HG03460 (cell line): Measurements from ENCODE around the gene TRABD2A.

Experiments
- ATAC-seq: cut with Tn5 transposase; IDR thresholded peaks from one replicate; pipeline ENCODE4 v1.9.1; 2021; ENCODE audit not compliant: unreplicated experiment

The TRABD2A gene

GRCh38 chr2:84851876-84852275 is 29.0 kb downstream of the TRABD2A start:
- ATAC-seq = no peak

- no peak for ATAC-seq
Observed at GRCh38 chr2:84850471-84850870, 30.4 kb downstream of the TRABD2A start.

DNA sequence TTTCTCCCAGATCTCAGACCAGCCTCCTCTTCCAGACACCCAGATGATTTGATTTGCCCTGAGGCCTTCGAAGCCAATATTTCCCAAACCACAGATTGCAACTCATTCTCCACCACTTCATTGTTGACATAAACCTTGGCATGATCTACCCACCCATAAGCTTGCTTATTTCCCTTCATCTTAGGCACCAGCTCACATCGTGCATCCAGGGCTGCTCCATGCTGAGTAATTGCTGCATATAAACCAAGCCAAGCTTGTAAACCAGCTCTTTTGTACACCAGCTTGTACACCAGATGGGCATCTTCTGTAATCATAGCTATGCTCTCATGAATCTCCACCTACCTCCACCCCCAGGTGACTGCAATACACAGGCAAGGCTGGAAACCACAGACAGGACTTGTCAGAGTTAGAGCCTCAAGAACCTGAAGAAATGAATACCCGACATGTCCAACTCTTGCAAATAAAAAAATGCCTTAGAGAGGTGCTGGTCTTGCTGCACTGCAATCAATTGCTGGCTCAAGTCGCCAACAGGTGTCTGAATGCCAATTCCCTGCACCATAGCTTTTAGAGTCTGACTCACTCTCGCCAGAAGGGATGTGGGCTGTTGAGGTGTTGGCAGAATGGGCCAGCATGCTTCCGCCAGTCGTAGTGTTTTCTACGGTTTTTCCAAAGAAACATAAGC is 31.5 kb downstream of the TRABD2A start:
- no peak for ATAC-seq

DNA sequence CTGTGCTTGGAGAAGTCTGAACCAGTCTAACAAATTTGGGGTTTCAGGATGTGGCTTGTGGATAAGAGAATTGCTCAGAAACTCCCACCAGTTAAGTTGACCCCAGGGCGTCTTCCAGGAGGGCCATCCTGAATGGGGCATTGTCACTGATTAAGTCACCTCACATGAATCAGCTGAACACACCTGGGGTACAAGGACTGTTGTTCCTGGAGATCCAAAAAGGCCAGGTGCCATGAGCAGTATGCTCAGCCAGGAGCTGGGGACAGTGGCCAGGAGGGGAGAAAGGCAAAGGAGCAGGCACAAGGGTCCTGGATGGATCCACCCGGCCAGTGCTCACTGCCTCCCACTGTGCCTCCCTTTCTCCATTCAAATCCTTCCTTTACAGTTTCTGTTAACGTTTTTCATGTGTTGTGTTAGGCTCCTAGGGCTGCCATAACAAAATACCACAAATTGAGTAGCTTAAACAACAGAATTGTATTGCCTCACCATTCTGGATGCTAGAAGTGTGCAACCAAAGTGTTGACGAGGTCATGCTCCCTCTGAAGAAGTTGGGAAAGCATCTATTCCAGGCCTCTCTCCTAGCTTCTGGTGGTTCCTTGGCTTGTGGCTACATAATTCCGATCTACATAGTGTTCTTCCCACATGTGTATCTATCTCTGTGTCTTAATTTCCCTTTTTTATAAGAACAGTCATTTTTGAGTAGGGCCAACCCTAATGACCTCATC is 33.4 kb downstream of the TRABD2A start:
- ATAC-seq = no peak

GRCh38 chr2:84846741-84847142 is 34.1 kb downstream of the TRABD2A start:
- ATAC-seq = no peak

GRCh38 chr2:84846041-84846663 is 34.7 kb downstream of the TRABD2A start:
- no peak for ATAC-seq

- no peak for ATAC-seq
Observed at GRCh38 chr2:84844141-84844540, 36.7 kb downstream of the TRABD2A start.

GRCh38 chr2:84841577-84841976 is 39.3 kb downstream of the TRABD2A start:
- ATAC-seq = no peak

- no peak for ATAC-seq
Observed at GRCh38 chr2:84840306-84840705, 40.6 kb downstream of the TRABD2A start.

GRCh38 chr2:84839851-84840250 is 41.0 kb downstream of the TRABD2A start:
- no peak for ATAC-seq

GRCh38 chr2:84838434-84839145 is 42.3 kb downstream of the TRABD2A start:
- no peak for ATAC-seq

GRCh38 chr2:84836215-84836614 is 44.7 kb downstream of the TRABD2A start:
- no peak for ATAC-seq

DNA sequence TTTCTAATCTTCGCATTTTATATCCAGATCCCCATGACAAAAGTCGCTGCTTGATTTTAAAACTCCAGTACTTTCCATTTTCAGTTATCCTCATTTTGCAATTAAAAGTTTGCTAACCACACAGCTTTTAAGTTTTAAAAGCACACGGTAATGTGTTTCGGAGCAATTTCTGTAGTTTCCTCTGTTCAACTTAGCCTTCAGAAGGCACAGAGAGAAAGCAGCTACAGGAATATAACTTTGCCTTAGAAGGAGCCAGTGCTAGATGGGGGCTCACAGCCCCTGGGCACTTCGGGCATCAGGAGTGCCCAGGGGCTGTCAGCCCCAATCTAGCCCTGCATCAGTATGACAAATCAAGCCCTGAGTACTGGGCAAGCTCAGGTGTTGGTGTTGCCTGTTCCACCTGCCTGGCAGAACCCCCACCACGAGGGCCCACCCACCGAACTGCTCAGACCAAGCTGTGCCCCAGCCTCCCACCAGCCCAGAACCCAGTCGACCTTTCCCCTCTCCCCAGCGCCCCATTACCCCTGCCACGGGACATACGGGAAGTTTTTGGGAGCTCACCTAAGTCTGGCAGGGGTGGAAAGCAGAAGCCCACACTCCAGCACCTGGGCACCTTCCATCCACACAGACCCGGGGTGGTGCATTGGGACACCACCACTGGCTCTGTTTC is 47.3 kb downstream of the TRABD2A start:
- no peak for ATAC-seq

GRCh38 chr2:84832772-84833461 is 48.0 kb downstream of the TRABD2A start:
- peak; percentile 89 for ATAC-seq

- no peak for ATAC-seq
Observed at GRCh38 chr2:84830758-84831500, 50.0 kb downstream of the TRABD2A start.

- no peak for ATAC-seq
Observed at GRCh38 chr2:84830095-84830494, 50.8 kb downstream of the TRABD2A start.

DNA sequence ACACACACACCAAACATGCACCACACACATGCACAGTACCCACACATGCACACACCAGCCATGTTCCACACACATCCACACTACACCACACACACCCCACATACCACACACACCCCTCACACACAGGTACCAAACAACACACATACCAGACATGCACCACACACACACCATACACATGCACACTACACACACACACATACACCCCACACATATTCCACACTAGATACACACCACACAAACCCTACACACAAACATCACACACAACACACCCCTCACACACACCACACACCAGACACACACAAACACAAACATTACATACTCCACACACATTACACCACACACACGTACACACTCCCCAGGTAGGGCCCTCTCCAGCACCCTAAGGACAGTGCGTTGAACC is 51.2 kb downstream of the TRABD2A start:
- no peak for ATAC-seq

DNA sequence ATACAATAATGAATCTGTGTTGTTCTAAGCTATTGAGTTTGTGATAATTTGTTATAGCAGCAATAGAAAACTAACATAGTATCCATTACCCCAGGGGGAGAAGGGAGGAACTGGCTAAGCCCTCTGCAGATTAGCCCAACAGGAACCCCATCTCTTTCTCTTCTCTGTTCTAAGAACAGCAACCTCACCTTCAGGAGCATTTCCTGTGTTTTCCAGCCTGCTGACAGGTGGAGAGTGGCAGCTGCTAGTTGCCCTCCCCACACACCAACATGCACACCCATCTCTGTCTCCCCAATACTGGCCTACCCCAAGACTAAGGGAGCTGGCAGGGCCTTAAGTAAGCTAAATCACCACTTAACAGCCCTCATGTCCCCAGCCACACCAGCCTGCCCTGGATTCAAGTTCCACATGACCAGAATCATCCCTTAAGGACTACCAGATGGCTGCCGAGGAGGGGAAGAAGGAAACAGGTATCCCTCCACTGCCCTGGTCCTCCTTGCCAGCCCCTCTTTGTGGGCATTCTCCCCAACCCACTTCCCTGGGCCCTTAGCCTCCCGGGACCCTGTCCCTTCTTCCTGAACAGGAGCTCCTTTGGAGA is 52.8 kb downstream of the TRABD2A start:
- ATAC-seq = no peak

DNA sequence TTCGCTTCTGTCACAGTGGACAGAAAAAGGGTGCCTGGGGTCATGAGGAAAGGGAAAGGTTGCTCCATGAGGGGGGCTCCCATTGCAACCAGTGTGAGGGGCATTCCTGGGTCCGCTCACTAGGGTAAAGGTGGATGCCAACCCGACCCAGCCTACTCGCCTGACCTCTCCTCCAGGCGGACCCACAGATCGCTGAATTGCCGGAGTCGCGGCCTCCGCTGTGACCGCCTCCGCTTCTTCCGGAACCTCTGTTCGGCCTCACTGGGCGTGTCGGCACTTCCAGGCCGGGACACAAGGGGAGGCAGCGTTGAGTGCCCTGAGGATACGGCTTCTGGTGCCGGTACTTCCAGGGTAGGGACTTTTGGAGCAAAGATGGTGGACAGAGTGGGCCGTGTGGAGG is 57.1 kb downstream of the TRABD2A start:
- no peak for ATAC-seq
